ENCODE data around the gene DNAH17.
"Not testable (repeated sequence)": the region's sequence is repeated elsewhere in the genome, so short reads cannot be mapped to it uniquely, and the experiment has no call there.

Gene DNAH17

GRCh38 chr17:78475211-78475610 is 102.0 kb downstream of the DNAH17 start:
- no peak for DNase-seq

- peak; percentile 11 for DNase-seq
These were observed 102.5 kb downstream of the DNAH17 start for GRCh38 chr17:78474614-78475146.

GRCh38 chr17:78473951-78474613 is 103.1 kb downstream of the DNAH17 start:
- no peak for DNase-seq

DNA sequence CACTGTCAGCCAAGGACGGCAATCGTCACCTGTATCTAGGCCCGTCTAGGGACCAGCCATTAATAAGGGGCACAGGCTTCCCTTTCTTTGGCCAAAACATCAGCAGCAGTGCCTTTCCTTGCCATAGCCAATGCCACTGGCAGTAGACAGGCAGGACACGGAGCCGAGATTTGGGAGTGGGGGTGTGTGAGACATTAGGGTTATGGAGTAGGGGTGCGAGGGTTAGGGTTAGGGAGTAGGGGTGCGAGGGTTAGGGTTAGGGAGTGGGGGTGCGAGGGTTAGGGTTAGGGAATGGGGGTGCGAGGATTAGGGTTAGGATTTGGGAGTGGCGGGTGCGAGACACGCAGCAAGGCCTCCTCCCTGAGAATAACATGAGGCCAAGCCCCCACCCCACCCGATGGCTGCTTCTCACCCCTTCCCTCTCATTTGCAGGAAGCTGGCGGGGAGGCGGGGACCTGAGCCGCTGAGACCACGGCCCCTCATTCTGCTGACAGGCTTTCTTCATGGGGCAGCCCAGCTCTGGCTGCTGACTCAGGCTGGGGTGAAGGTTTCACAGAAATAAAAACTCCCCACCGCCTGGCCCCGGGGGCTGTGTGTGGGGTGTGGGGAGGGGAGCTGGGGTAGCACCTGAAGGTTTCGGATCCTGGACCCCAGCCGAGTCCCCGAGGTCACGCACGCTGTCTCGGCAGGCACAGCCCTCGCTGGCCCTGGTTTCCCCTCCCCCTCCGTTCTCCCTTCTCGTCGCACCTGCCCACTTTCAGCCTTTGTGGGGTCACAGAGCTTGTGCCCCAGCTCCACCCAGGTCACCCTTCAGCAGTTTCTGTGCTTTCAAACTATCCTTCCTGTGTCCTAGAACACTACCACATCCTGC is 104.9 kb downstream of the DNAH17 start:
- no peak for DNase-seq

GRCh38 chr17:78471635-78472034 is 105.6 kb downstream of the DNAH17 start:
- no peak for DNase-seq

GRCh38 chr17:78469443-78469842 is 107.8 kb downstream of the DNAH17 start:
- DNase-seq, result no peak

DNA sequence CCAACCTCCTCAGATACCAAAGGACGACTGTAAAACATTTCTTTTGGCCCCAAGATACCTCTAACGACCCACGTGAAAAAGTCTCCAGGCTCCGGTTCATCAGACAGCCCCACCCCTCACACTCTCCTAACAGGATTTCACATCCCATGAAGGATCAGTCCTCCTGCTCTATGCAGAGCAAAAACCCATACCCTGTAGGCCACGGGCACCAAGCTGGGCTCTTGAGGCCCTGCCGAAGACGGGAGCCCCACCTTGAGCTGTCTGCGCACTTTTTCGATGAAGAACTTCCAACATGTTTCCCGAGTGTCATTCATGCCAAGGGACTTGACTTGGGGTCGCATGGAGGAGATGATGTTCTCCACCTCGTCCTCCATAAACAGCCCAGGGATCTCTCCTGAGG is 108.8 kb downstream of the DNAH17 start:
- no peak for DNase-seq

GRCh38 chr17:78466786-78467715 is 110.1 kb downstream of the DNAH17 start:
- no peak for DNase-seq

DNA sequence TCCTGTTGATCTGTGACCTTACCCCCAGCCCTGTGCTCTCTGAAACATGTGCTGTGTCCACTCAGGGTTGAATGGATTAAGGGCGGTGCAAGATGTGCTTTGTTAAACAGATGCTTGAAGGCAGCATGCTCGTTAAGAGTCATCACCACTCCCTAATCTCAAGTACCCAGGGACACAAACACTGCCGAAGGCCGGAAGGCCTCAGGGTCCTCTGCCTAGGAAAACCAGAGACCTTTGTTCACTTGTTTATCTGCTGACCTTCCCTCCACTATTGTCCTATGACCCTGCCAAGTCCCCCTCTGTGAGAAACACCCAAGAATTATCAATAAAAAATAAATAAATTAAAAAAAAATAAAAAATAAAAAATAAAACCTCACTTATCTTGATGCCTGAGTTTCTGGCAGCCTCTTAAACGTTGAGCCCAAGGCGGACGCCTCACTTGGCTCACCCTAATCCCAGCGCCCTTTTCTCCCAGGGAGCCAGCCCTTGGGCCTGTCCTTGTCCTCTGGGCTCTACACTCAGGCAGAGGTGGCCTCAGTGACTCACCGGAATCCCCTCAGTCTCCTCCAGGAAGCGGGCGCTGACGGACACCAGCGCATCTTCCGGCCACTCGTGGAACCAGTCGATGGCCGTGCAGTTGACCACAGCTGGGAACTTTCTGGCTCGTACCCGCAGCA is 110.9 kb downstream of the DNAH17 start:
- DNase-seq, result not testable (repeated sequence)

DNA sequence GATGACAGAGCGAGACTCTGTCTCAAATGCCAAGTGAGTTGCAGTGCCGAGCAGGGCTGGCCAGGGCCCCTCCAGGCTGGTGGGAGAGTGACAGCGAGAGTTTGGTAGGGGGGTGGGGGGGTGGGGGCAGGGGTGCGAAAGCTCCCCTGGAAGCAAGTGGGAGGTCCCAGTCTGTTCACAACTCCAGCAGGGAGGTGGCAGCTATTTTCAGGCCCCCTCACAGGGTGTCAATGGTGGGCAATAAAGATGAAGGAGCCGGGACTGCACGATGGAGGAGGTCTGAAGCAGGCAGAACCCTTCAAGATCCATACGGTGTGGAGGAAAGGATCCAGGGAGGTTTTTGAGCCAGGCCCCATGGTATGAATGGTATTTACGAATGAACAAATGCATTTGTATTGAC is 115.0 kb downstream of the DNAH17 start:
- no peak for DNase-seq

- DNase-seq, result no peak
These were observed 115.5 kb downstream of the DNAH17 start for GRCh38 chr17:78461799-78462053.

DNA sequence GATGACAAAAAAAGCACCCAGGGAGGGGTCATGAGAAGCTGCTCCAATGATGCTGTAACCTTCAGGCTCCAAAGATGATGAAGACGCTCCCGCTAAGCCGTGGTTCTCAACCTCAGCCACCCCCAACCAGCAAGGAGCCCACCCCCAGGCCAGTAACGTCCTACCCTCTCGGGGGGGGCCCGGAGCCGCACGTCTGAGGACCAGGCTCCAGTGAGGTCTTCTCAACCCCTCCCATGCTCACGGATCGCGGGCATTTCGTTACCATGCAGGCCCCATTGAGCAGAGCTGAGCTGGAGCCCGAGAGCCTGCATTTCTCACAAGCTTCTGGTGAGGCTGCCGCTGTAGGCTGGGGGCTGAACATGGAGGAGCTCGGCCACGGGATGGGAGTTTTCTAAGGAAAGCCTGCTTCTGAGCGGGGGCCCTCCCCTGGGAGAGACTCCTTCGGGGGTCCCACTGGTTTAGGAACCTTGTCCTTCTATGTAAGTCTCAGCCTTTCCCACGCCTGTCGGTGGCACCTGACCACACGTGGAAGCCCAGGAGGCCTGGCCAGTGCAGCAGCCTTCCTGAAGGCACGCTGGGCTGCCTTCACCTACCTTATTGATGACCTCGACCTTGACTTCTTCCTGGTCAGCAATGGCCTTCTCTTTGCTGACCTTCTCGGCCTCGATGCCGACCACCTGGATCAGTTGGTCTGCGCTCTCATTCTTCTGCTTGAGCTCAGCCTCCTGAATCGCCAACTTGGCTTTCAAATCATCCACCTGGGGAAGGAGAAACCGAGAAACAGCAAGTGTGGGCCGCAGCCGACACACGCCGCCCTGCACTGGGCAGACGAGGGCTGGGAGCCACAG is 116.0 kb downstream of the DNAH17 start:
- DNase-seq, result no peak

DNA sequence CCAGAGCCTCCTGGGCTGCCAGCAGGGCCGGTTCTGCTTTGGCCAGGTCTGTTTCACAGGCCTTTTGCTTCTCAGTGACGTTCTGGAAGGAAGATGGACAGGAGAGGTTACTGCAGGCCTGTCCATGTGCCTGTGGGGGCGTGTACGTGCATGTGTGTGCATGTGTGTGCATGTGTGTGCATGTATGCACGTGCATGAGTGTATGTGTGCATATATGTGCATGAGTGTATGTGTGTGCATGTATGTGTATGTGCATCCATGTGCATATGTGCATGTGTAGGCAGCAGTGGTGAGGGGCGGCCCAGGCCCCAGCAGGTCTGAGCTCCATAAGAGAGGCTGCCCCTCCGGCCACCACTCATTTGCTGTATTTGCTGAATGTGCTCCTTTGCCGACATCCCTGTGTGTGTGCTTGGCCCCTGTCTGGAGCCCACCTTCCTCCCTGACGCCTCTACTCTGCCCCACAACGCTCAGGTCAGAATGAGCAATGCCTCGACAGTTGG is 117.0 kb downstream of the DNAH17 start:
- DNase-seq, result no peak

DNA sequence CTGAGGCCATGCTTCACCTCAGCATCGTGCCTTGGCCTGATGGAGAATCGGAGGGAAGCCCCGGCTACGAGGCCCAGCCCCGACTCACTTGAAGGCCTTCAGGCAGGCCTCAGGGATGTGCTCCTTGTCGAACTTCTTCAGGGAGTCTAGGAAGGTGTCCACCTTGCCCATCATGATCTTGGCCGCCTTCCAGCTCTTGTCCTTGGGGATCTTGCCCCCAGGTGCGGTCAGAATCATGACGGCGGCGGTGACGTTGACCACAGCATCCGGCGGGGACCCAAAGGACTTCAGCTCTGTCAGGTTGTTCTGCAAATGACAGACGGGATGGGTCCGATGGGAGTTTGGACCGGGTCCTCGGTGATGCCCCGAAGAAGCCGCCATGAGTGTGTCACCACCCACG is 117.5 kb downstream of the DNAH17 start:
- DNase-seq, result no peak

DNA sequence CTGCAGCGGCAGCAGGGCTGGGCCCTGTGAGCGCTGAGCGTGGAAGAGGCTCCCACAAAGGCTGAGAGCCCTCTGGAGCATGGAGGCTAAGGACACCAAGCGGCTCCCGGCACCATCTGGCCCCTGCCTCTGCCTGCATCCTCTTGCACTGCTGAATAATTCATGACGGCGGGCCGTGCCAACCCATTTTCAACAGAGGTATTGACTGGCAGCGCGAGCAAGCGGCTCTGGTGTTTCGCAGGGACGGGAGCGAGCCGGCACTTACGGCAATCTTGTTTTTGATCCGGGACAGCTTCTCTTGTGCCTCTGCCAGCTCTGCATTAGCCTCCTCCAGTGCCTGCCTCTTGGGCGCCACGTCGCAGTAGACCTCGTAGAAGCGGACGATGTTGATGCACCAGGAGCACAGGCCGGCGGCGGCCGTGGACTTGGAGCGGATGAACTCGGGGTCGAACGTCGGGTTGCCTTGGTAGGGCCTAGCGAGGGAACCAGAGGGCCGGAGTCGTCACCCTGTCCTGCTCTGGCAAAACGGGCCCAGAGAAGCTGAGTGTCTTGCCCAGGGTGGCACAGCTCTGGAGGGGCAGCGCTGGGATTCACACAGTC is 118.4 kb downstream of the DNAH17 start:
- DNase-seq, result no peak

- no peak for DNase-seq
These were observed 119.1 kb downstream of the DNAH17 start for GRCh38 chr17:78458091-78458490.

- no peak for DNase-seq
These were observed 122.8 kb downstream of the DNAH17 start for GRCh38 chr17:78454346-78454745.

DNA sequence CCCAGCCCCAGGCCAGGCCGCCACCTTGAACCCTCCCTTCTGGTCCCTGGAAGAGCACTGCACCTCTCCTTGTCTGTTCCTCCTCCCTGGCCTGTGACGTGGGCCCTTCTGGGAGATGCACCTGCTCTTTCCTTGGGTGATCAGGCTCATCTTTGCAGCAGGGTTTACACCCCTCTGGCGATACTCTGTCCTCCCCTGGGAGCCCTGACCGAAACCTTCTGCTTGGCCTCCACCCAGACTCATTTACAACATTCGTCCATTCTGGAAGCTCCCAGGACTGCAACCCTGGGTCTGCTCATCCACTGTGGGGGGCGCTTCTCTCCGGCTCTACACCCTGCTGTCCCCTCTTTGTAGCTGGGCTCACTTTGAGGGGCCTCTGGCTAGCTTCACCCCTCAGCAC is 125.4 kb downstream of the DNAH17 start:
- DNase-seq, result no peak

GRCh38 chr17:78450696-78451345 is 126.4 kb downstream of the DNAH17 start:
- no peak for DNase-seq

DNA sequence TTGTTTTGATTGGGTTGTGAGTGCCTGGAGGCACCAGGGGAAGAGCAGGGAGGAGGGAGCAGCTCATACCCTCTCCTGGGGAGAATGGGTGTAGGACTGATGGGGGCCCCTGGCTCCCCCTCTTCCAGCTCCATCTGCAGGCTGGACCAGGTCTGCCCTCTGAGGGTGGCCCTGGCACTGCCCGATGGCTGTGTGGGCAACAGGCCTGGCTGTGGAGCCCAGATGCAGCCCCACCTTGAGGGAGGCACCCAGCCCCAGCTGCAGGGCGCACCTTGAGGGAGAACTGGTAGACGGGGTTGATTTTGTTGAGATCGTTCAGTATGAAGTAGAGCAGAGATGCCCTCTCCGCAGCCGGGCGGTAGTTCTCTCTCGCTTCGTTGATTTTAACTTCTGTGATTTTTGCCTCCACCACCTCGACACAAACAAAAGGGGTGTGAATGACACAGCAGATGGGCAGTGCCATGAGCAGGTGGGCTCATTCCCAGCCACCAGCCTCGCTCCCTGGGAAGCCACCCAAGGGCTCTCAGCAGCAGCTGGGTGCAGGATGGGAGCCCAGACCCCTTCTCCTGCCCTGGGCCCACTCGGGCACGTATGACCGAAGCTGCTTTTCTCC is 127.1 kb downstream of the DNAH17 start:
- no peak for DNase-seq

Data from CD4-positive, alpha-beta T cell treated with Interleukin-4 for 4 hours (primary cell).